H1 (cell line): ENCODE data around the gene CUBN. TPM values are rescaled to one million over a fixed set of nuclear protein-coding genes. Genes with fewer than 3 reads are reported as not detected.

Experiments
- CTCF ChIA-PET: fragments of 300-600 bp; sonication (Branson Sonifier 250); formaldehyde crosslinking; loops from one replicate; lab custom pipeline; 2021; ENCODE audit not compliant: partially characterized antibody; lab: Charles Lee
- POLR2A ChIA-PET: fragments of 300-600 bp; sonication (Branson Sonifier 250); formaldehyde crosslinking; loops from one replicate; lab custom pipeline; 2021; ENCODE audit warnings: inconsistent platforms; ENCODE audit not compliant: partially characterized antibody; lab: Charles Lee
- DNase-seq, 2 experiments: peaks; one replicate each; pipeline versions ENCODE4 v3.0.0 to v3.0.0-alpha.2; 2010 to 2022; ENCODE audit warnings: low spot score in 2 of 2, low read depth in 1 of 2, mixed read lengths in 1 of 2
- FAIRE-seq: peaks from 2 replicates; lab custom pipeline; 2011; peaks lifted over from hg19 to GRCh38; lab: Jason Lieb, UNC
- H2AFZ ChIP-seq: 2 replicates; pipeline ENCODE4 v1.8.1; 2012; ENCODE audit warnings: low read length, inconsistent platforms
- H2AK5ac ChIP-seq: 2 replicates; pipeline ENCODE4 v1.6.1; 2013; ENCODE audit warnings: low read depth, low read length
- H2BK120ac ChIP-seq: replicated peaks from 2 replicates; pipeline ENCODE3; 2013; ENCODE audit warnings: low read depth, low read length, inconsistent platforms
- H2BK12ac ChIP-seq: 2 replicates; pipeline ENCODE4 v1.6.1; 2013; ENCODE audit warnings: low read depth, low read length
- H2BK15ac ChIP-seq: 2 replicates; pipeline ENCODE4 v1.6.1; 2013; ENCODE audit warnings: low read length
- H2BK20ac ChIP-seq: 2 replicates; pipeline ENCODE4 v1.6.1; 2013; ENCODE audit warnings: low read length
- H2BK5ac ChIP-seq: 2 replicates; pipeline ENCODE4 v1.6.1; 2013; ENCODE audit warnings: low read depth, low read length
- H3K14ac ChIP-seq: 2 replicates; pipeline ENCODE4 v1.6.1; 2013; ENCODE audit warnings: inconsistent platforms; ENCODE audit not compliant: insufficient read length
- H3K18ac ChIP-seq: 2 replicates; pipeline ENCODE4 v1.6.1; 2013; ENCODE audit warnings: low read length; ENCODE audit errors: extremely low read depth
- H3K23ac ChIP-seq: 2 replicates; pipeline ENCODE4 v1.6.1; 2013; ENCODE audit warnings: inconsistent platforms; ENCODE audit not compliant: insufficient read length
- H3K23me2 ChIP-seq: 2 replicates; pipeline ENCODE4 v1.6.1; 2013; ENCODE audit warnings: low read depth, low read length
- H3K27ac ChIP-seq: 2 replicates; pipeline ENCODE4 v1.6.1; 2011; ENCODE audit warnings: low read depth, low read length, inconsistent platforms
- H3K27me3 ChIP-seq, 4 experiments: replicated peaks in 1 of 4; 1 replicate in 1 of 4; 2 replicates in 3 of 4; pipeline versions ENCODE4 v1.6.1 to v1.8.1; 2011 to 2013; ENCODE audit warnings: low read length in 3 of 4, mild to moderate bottlenecking in 3 of 4, inconsistent platforms in 2 of 4, mixed read lengths in 2 of 4, moderate library complexity in 1 of 4; ENCODE audit not compliant: control insufficient read depth in 3 of 4, insufficient read depth in 3 of 4; ENCODE audit errors: extremely low read depth in 1 of 4
- H3K36me3 ChIP-seq, 4 experiments: 2 replicates each; pipeline versions ENCODE4 v1.6.1 to v1.8.1; 2011 to 2013; ENCODE audit warnings: mild to moderate bottlenecking in 4 of 4, low read length in 3 of 4, moderate library complexity in 2 of 4, control low read depth in 1 of 4, inconsistent platforms in 1 of 4; ENCODE audit not compliant: insufficient read depth in 4 of 4, control insufficient read depth in 2 of 4
- H3K4ac ChIP-seq: replicated peaks from 2 replicates; pipeline ENCODE3; 2013; ENCODE audit warnings: low read length, low read depth, mixed read lengths, inconsistent platforms; ENCODE audit not compliant: insufficient read length
- H3K4me1 ChIP-seq, 4 experiments: replicated peaks in 1 of 4; 1 replicate in 1 of 4; 2 replicates in 3 of 4; pipeline versions ENCODE4 v1.6.1 to v1.8.1; 2011 to 2013; ENCODE audit warnings: low read length in 3 of 4, inconsistent platforms in 2 of 4, mixed read lengths in 1 of 4; ENCODE audit not compliant: insufficient read depth in 4 of 4, control insufficient read depth in 3 of 4
- H3K4me2 ChIP-seq, 2 experiments: 2 replicates each; pipeline versions ENCODE4 v1.6.1 to v1.8.1; 2011 to 2013; ENCODE audit warnings: low read depth in 2 of 2, low read length in 2 of 2, control low read depth in 1 of 2, inconsistent platforms in 1 of 2, mild to moderate bottlenecking in 1 of 2; ENCODE audit not compliant: insufficient read depth in 1 of 2
- H3K4me3 ChIP-seq, 4 experiments: fragments of 200-600, 300-600 bp in 1 of 4; sonication (generic), shearing (Covaris generic), sonication (Bioruptor Twin) in 1 of 4; 2 replicates each; pipeline versions ENCODE4 v1.5.1 to v1.8.1; 2011 to 2016; ENCODE audit warnings: low read length in 4 of 4, low read depth in 3 of 4, control low read depth in 2 of 4, inconsistent platforms in 2 of 4, mild to moderate bottlenecking in 2 of 4, mixed read lengths in 1 of 4, moderate library complexity in 1 of 4; ENCODE audit not compliant: insufficient read depth in 2 of 4; ENCODE audit errors: extremely low read depth in 1 of 4
- H3K56ac ChIP-seq: replicated peaks from 2 replicates; pipeline ENCODE3; 2013; ENCODE audit warnings: low read depth, mild to moderate bottlenecking, mixed read lengths, low read length, inconsistent platforms; ENCODE audit not compliant: insufficient read length
- H3K79me1 ChIP-seq: 2 replicates; pipeline ENCODE4 v1.6.1; 2013; ENCODE audit warnings: low read depth, low read length, control low read depth
- H3K79me2 ChIP-seq, 2 experiments: 2 replicates each; pipeline versions ENCODE4 v1.6.1 to v1.8.1; 2012 to 2013; ENCODE audit warnings: low read length in 2 of 2, mild to moderate bottlenecking in 2 of 2, inconsistent platforms in 1 of 2; ENCODE audit not compliant: insufficient read depth in 2 of 2, control insufficient read depth in 1 of 2
- H3K9ac ChIP-seq, 4 experiments: replicated peaks in 1 of 4; 1 replicate in 1 of 4; 2 replicates in 3 of 4; pipeline versions ENCODE4 v1.6.1 to v1.8.1; 2011 to 2013; ENCODE audit warnings: low read depth in 3 of 4, low read length in 3 of 4, control low read depth in 2 of 4, mild to moderate bottlenecking in 2 of 4, moderate library complexity in 2 of 4, inconsistent platforms in 1 of 4; ENCODE audit errors: extremely low read depth in 1 of 4
- H3K9me3 ChIP-seq, 2 experiments: 2 replicates each; pipeline versions ENCODE4 v1.6.1 to v1.8.1; 2012 to 2013; ENCODE audit warnings: mild to moderate bottlenecking in 2 of 2, moderate library complexity in 2 of 2, control low read depth in 1 of 2, inconsistent platforms in 1 of 2, low read depth in 1 of 2, low read length in 1 of 2, mixed read lengths in 1 of 2; ENCODE audit not compliant: insufficient read depth in 2 of 2
- H4K20me1 ChIP-seq, 2 experiments: replicated peaks in 1 of 2; 2 replicates each; pipeline versions ENCODE3 to v1.8.1; 2011 to 2013; ENCODE audit warnings: inconsistent platforms in 2 of 2, low read length in 2 of 2, mild to moderate bottlenecking in 1 of 2; ENCODE audit not compliant: insufficient read depth in 2 of 2, control insufficient read depth in 1 of 2
- H4K5ac ChIP-seq: 2 replicates; pipeline ENCODE4 v1.6.1; 2013; ENCODE audit warnings: low read length, low read depth, mixed read lengths, inconsistent platforms; ENCODE audit not compliant: insufficient read length
- H4K8ac ChIP-seq: 2 replicates; pipeline ENCODE4 v1.8.0; 2013; ENCODE audit warnings: mild to moderate bottlenecking, moderate library complexity, low read length, inconsistent platforms; ENCODE audit not compliant: insufficient read depth; ENCODE audit errors: extremely low read depth
- H4K91ac ChIP-seq: replicated peaks from 2 replicates; pipeline ENCODE3; 2013; ENCODE audit warnings: low read length, mixed read lengths, inconsistent platforms; ENCODE audit not compliant: insufficient read length
- CTCF ChIP-seq, 3 experiments: IDR thresholded peaks; 1 replicate in 2 of 3; 2 replicates in 1 of 3; pipeline versions ENCODE4 v1.5.1 to v1.6.1; 2011; ENCODE audit warnings: low read length in 3 of 3, mild to moderate bottlenecking in 3 of 3, inconsistent platforms in 2 of 3, low read depth in 1 of 3, moderate library complexity in 1 of 3; ENCODE audit not compliant: insufficient read depth in 1 of 3; ENCODE audit errors: control extremely low read depth in 1 of 3
- KDM5A ChIP-seq: fragments of 200-600 bp; IDR thresholded peaks from 2 replicates; pipeline ENCODE4 v1.7.1; 2012; ENCODE audit warnings: mild to moderate bottlenecking, low read length, inconsistent platforms, mixed read lengths
- SIX5 ChIP-seq: IDR thresholded peaks from 2 replicates; pipeline ENCODE4 v1.6.1; 2011; ENCODE audit warnings: mild to moderate bottlenecking, low read depth, low read length
- TEAD4 ChIP-seq: IDR thresholded peaks from 2 replicates; pipeline ENCODE4 v1.6.1; 2012; ENCODE audit warnings: low read depth, low read length, inconsistent platforms, mixed read lengths
- WGBS, 2 experiments: shearing (Covaris generic) in 1 of 2; methylation state at CpG; one replicate each; pipeline versions ENCODE4 v1.1.6 to v1.1.7; 2013 to 2015; ENCODE audit warnings: low lambda C conversion rate in 2 of 2, mixed read lengths in 2 of 2, inconsistent platforms in 1 of 2, low coverage in 1 of 2, missing lambda C conversion rate in 1 of 2; ENCODE audit not compliant: insufficient replicate concordance in 2 of 2, insufficient coverage in 1 of 2, insufficient read length in 1 of 2; ENCODE audit errors: extremely low coverage in 1 of 2, missing lambda C conversion rate in 1 of 2; 5-methylcytosine and 5-hydroxymethylcytosine counted together
- polyA plus RNA-seq, 7 experiments: library from polyadenylated mRNA; depleted of rRNA in 3 of 7; stranded (reverse) in 5 of 7; unstranded in 2 of 7; fragments of >200 nt in 5 of 7; fragments of 200-250 nt in 2 of 7; gene quantifications; 1 replicate in 5 of 7; 2 replicates in 1 of 7; 4 replicates in 1 of 7; pipeline versions ENCODE4 v1.2.1 to v1.2.3, GENCODE V29; 2011 to 2013; ENCODE audit warnings: missing spikeins in 2 of 7, mixed read lengths in 2 of 7
- total RNA-seq: library from RNA; stranded (reverse); fragmentation: NEBNext Ultra II Directional; extraction: Animal tissue kit (Norgen Biotek cat#: 25700); gene quantifications from 2 replicates; pipeline ENCODE4 v1.2.1, GENCODE V29; 2021

Gene CUBN
- total and polyA plus RNA-seq, 2 of the 8 experiments (the other 6 are each of a cell fraction or from before 2014, with no cell fraction given), result 0.04 to 0.08 TPM

GRCh38 chr10:16916496-16916895 lies 213.1 kb downstream of the CUBN start:
- Histone ChIP-seq H3K9me3 (no peaks in the 10 kb centered on the region), H4K20me1 (no peaks in the 10 kb centered on the region), H3K4me3 (no peak overlapping the region), H2BK12ac (no peak overlapping the region), H3K27me3 (no peaks in the 10 kb centered on the region), H4K91ac (no peak overlapping the region), H3K9ac (no peak overlapping the region), H3K14ac (no peak overlapping the region), H3K4me1 (no peaks in the 10 kb centered on the region), H2AK5ac (no peak overlapping the region), H2BK120ac (no peak overlapping the region), H3K79me1 (no peaks in the 10 kb centered on the region), H4K5ac (no peak overlapping the region), H4K8ac (no peak overlapping the region), H2BK20ac (no peak overlapping the region), H3K23ac (no peak overlapping the region), H3K27ac (no peak overlapping the region), H3K4me2 (no peak overlapping the region), H3K56ac (no peak overlapping the region), H2AFZ (no peak overlapping the region), H2BK5ac (no peak overlapping the region), H3K79me2 (no peaks in the 10 kb centered on the region), H3K18ac (no peak overlapping the region), H3K23me2 (no peaks in the 10 kb centered on the region), H2BK15ac (no peak overlapping the region), H3K36me3 (no peaks in the 10 kb centered on the region), H3K4ac (no peak overlapping the region)
- ChIA-PET POLR2A (no interaction called here), CTCF (interaction anchor here (0.7 to 1.6 kb wide), 8 partner anchors 9 to 349 kb away, joined by 3 to 8 read pairs (median 4); no protein-coding TSS in a partner anchor)
- DNase-seq, result no peak
- 91% methylated on average over 4 of the region's 6 CpGs; no CpG with 5 or more reads in 1 of the 2 experiments for WGBS, 2 experiments
- peak in 1 of 3 experiments; percentile 9; a peak in 1 of 4 replicates for TF ChIP-seq CTCF (IDR thresholded peaks at IDR 0.05; ENCODE audit: control extremely low read depth in 1 of 3, insufficient read depth in 1 of 3, low read depth in 1 of 3, low read length in 3 of 3)
- no peak for TF ChIP-seq SIX5
- TF ChIP-seq KDM5A, result no peak
- peak; percentile 38; the same call in 1 of the 2 replicates for TF ChIP-seq TEAD4
- FAIRE-seq, result no peak
